ENCODE results near the gene FCSK. TPM values are rescaled to one million over a fixed set of nuclear protein-coding genes. Genes with fewer than 3 reads are reported as not detected.

The FCSK gene
- total and polyA plus RNA-seq, 7 donors: 4.9 to 11.0 (median 8.0) TPM

DNA sequence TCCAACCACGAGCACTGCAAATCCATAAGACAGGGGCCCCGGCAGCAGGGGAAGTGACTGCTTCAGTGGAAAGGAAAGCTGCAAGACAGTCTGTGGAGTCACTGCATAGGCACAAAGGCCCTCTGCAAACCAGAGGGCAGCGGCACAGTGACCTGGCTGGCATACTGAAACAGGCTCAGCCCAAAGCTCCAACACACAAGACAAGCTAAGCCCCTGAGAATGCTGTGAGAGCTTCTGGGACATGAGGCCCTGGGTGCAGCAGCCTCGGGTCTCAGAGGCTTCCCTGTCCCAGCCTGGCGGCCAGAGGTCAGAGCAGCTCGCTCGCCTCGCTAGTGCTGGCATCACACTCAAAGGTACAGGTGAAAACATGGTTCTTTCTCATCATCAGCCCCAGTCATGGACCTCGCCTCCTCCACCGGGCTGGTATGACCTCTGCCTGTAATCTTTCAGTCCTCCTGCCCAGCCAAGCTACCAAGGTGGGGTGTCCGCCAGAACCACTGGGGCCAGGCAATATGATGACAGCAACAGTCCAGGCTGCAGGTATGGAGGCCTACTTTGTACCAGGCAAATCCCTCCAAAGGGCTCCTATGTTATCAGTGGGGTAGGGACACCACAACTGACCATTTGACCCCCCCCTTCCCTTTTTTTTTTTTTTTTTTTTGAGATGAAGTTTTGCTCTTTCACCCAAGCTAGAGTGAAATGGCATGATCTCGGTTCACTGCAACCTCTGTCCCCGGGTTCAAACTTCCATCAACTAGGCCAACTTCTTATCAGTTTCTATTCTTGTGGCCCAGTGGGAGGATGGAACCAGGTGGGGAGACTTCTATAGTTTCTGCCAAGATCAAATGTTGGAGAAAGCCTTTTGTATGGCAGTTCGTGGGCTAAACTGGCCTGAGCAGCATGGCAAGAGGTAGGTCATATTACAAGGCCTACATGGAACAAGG lies 34.7 kb upstream of the FCSK start:
- TF ChIP-seq CTCF (IDR thresholded peaks at IDR 0.05): no peak
- Histone ChIP-seq H3K4me3 (no peak overlapping the region), H3K36me3 (ENCODE audit: insufficient read depth in 1 of 2, low read depth in 1 of 2) (peaks cover 0 to 2% of the 10 kb centered on the region in 2 donors), H3K27me3 (ENCODE audit: insufficient read depth in 3 of 3, low read length in 2 of 3) (no peaks in the 10 kb centered on the region), H3K9me3 (no peaks in the 10 kb centered on the region), H3K27ac (no peak overlapping the region), H3K4me1 (peaks cover 73% of the 10 kb centered on the region)
- 46 to 74% (median 50%) methylated on average over 14 of the region's 14 CpGs for WGBS, 3 donors
- no peak for DNase-seq
- intact Hi-C loops (cut with DNase I): no loop called here
- ATAC-seq: peak in 3 of 4 donors; percentile 13 to 50 (median 33)

DNA sequence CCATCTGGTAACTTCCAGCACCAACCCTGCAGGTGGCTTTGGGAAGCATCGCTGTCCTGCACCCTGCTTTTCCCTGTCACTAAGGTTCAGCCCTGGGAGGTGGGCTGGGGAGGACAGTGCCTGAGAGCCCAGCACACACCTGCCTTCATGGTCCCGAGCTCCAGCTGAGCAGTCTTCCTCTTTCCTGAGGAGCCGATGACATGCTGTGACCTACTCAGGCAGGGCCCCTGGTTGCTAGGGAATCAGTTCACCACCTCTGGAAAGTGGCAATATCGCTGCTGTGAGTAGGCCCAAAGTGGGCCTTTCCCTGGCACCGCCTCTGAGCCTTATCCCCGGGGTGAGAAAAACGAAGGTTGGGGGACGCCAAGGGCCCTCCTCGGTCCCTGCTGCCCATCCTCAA lies 33.4 kb upstream of the FCSK start:
- H3K9me3 ChIP-seq: no peaks in the 10 kb centered on the region
- peak overlapping the region; percentile 3 for H3K27ac ChIP-seq
- H3K27me3 ChIP-seq (ENCODE audit: insufficient read depth in 3 of 3, low read length in 2 of 3): no peaks in the 10 kb centered on the region
- intact Hi-C loops (cut with DNase I): no loop called here
- H3K36me3 ChIP-seq (ENCODE audit: insufficient read depth in 1 of 2, low read depth in 1 of 2): peaks cover 0 to 3% of the 10 kb centered on the region in 2 donors
- no peak for TF ChIP-seq CTCF (IDR thresholded peaks at IDR 0.05)
- H3K4me1 ChIP-seq: peaks cover 78% of the 10 kb centered on the region
- 78 to 83% (median 79%) methylated on average over 9 of the region's 9 CpGs for WGBS, 3 donors
- DNase-seq (no peak), ATAC-seq (no peak)
- H3K4me3 ChIP-seq: no peak overlapping the region

- no peaks in the 10 kb centered on the region for H3K27me3 ChIP-seq (ENCODE audit: insufficient read depth in 3 of 3, low read length in 2 of 3)
- peaks cover 72% of the 10 kb centered on the region for H3K4me1 ChIP-seq
- ATAC-seq (no peak), DNase-seq (no peak)
- no peak for TF ChIP-seq CTCF (IDR thresholded peaks at IDR 0.05)
- no peaks in the 10 kb centered on the region for H3K9me3 ChIP-seq
- H3K36me3 ChIP-seq (ENCODE audit: insufficient read depth in 1 of 2, low read depth in 1 of 2): peaks cover 0 to 3% of the 10 kb centered on the region in 2 donors
- no peak overlapping the region for H3K27ac ChIP-seq
- intact Hi-C loops (cut with DNase I): no loop called here
- 90 to 93% (median 91%) methylated on average over 11 of the region's 11 CpGs for WGBS, 3 donors
- H3K4me3 ChIP-seq: no peak overlapping the region
Observed at GRCh38 chr16:70421473-70422311, 32.7 kb upstream of the FCSK start.

GRCh38 chr16:70422543-70422942 lies 31.9 kb upstream of the FCSK start:
- Histone ChIP-seq H3K9me3 (no peaks in the 10 kb centered on the region), H3K27me3 (ENCODE audit: insufficient read depth in 3 of 3, low read length in 2 of 3) (no peaks in the 10 kb centered on the region), H3K36me3 (ENCODE audit: insufficient read depth in 1 of 2, low read depth in 1 of 2) (peaks cover 0 to 3% of the 10 kb centered on the region in 2 donors), H3K4me3 (no peak overlapping the region), H3K27ac (peak overlapping the region; percentile 50), H3K4me1 (peaks cover 66% of the 10 kb centered on the region)
- DNase-seq: no peak
- intact Hi-C loops (cut with DNase I): no loop called here
- peak in 2 of 4 donors; percentile 33 to 62 for ATAC-seq
- no peak for TF ChIP-seq CTCF (IDR thresholded peaks at IDR 0.05)
- 63 to 89% (median 65%) methylated on average over 4 of the region's 4 CpGs for WGBS, 3 donors
